ENCODE results near the gene CHMP3.

The CHMP3 gene
- long read RNA-seq, transcript CHMP3-201 (6 exons, 3,171 nt) = major isoform, 79 of 107 reads
- long read RNA-seq, transcript CHMP3-203 (5 exons, 1,099 nt) = minor isoform, 17 of 107 reads
- long read RNA-seq, partial matches to known transcripts = 1 of 107 reads
- long read RNA-seq, other reads (novel, unspliced or antisense) = 8 of 107 reads

- Histone ChIP-seq H3K4me3 (replicated peaks; ENCODE audit: insufficient read depth, low read length) (peak within 1 kb of the TSS; percentile 74), H3K27me3 (ENCODE audit: insufficient read depth, poor library complexity, severe bottlenecking) (no peaks in the 10 kb centered on the region), H3K27ac (replicated peaks) (peak within 1 kb of the TSS; percentile 100)
- DNase-seq (ENCODE audit: low read depth in 1 of 2, low spot score in 1 of 2) = peak; percentile 87 to 97
- TF ChIP-seq CTCF (IDR thresholded peaks at IDR 0.05; ENCODE audit: insufficient read depth, low read length) = no peak
- no peak for TF ChIP-seq REST (IDR thresholded peaks at IDR 0.05; ENCODE audit: insufficient replicate concordance, low read depth)
- TF ChIP-seq GABPA (IDR thresholded peaks at IDR 0.05; ENCODE audit: low read depth) = no peak
- TF ChIP-seq POLR2AphosphoS5 (IDR thresholded peaks at IDR 0.05; ENCODE audit: low read depth) = peak; percentile 71
- peak; percentile 13; the same call in 1 of the 2 replicates for TF ChIP-seq SPI1 (IDR thresholded peaks at IDR 0.05; ENCODE audit: borderline replicate concordance, low read depth)
Observed at GRCh38 chr2:86562922-86563649, at the start of gene CHMP3. Gene CHMP3, minus strand, starts transcription at chr2:86563443. Its CDS starts 95 bp downstream, at chr2:86563348.

GRCh38 chr2:86610871-86611270 is 47.6 kb upstream of the CHMP3 start:
- Histone ChIP-seq H3K27me3 (ENCODE audit: insufficient read depth, poor library complexity, severe bottlenecking) (no peaks in the 10 kb centered on the region), H3K27ac (replicated peaks) (no peak overlapping the region), H3K4me3 (replicated peaks; ENCODE audit: insufficient read depth, low read length) (no peak overlapping the region)
- TF ChIP-seq REST (IDR thresholded peaks at IDR 0.05; ENCODE audit: insufficient replicate concordance, low read depth) = no peak
- no peak for TF ChIP-seq CTCF (IDR thresholded peaks at IDR 0.05; ENCODE audit: insufficient read depth, low read length)
- no peak for TF ChIP-seq GABPA (IDR thresholded peaks at IDR 0.05; ENCODE audit: low read depth)
- TF ChIP-seq SPI1 (IDR thresholded peaks at IDR 0.05; ENCODE audit: borderline replicate concordance, low read depth) = no peak
- no peak for TF ChIP-seq POLR2AphosphoS5 (IDR thresholded peaks at IDR 0.05; ENCODE audit: low read depth)
- DNase-seq (ENCODE audit: low read depth in 1 of 2, low spot score in 1 of 2) = no peak

GRCh38 chr2:86608832-86609410 is 45.7 kb upstream of the CHMP3 start:
- H3K4me3 ChIP-seq (replicated peaks; ENCODE audit: insufficient read depth, low read length) = no peak overlapping the region
- H3K27ac ChIP-seq (replicated peaks) = no peak overlapping the region
- DNase-seq (ENCODE audit: low read depth in 1 of 2, low spot score in 1 of 2) = no peak
- TF ChIP-seq SPI1 (IDR thresholded peaks at IDR 0.05; ENCODE audit: borderline replicate concordance, low read depth) = peak; percentile 7; the same call in 1 of the 2 replicates
- no peak for TF ChIP-seq POLR2AphosphoS5 (IDR thresholded peaks at IDR 0.05; ENCODE audit: low read depth)
- H3K27me3 ChIP-seq (ENCODE audit: insufficient read depth, poor library complexity, severe bottlenecking) = no peaks in the 10 kb centered on the region

- DNase-seq (ENCODE audit: low read depth in 1 of 2, low spot score in 1 of 2) = peak in 1 of 2 experiments; percentile 51
- Histone ChIP-seq H3K27ac (replicated peaks) (0 out of 2 replicates have a peak overlapping the region, but pooled peaks have one; percentile 7), H3K27me3 (ENCODE audit: insufficient read depth, poor library complexity, severe bottlenecking) (no peaks in the 10 kb centered on the region), H3K4me3 (replicated peaks; ENCODE audit: insufficient read depth, low read length) (no peak overlapping the region)
- TF ChIP-seq REST (IDR thresholded peaks at IDR 0.05; ENCODE audit: insufficient replicate concordance, low read depth) = no peak
- TF ChIP-seq SPI1 (IDR thresholded peaks at IDR 0.05; ENCODE audit: borderline replicate concordance, low read depth) = no peak
- TF ChIP-seq POLR2AphosphoS5 (IDR thresholded peaks at IDR 0.05; ENCODE audit: low read depth) = no peak
- no peak for TF ChIP-seq CTCF (IDR thresholded peaks at IDR 0.05; ENCODE audit: insufficient read depth, low read length)
- TF ChIP-seq GABPA (IDR thresholded peaks at IDR 0.05; ENCODE audit: low read depth) = no peak
Observed at GRCh38 chr2:86603905-86604304, 40.7 kb upstream of the CHMP3 start.

Measured in HL-60 (cell line).